ENCODE measurements around the gene ARPP21. TPM values are rescaled to one million over a fixed set of nuclear protein-coding genes. Genes with fewer than 3 reads are reported as not detected.
"Not testable (repeated sequence)": the region's sequence is repeated elsewhere in the genome, so short reads cannot be mapped to it uniquely, and the experiment has no call there.

ARPP21 gene
- polyA plus RNA-seq, 1 of the 3 experiments (the other 2 are of a cell fraction) = 1.6 TPM

GRCh38 chr3:35814531-35814930 lies 175.2 kb downstream of the ARPP21 start:
- TF ChIP-seq RCOR1 (IDR thresholded peaks at IDR 0.05; ENCODE audit: low read length) (no peak), MXI1 (IDR thresholded peaks at IDR 0.05; ENCODE audit: low read depth, low read length) (no peak), EP300 (IDR thresholded peaks at IDR 0.05; ENCODE audit: borderline replicate concordance in 1 of 2, low read depth in 1 of 2, low read length in 1 of 2) (no peak), TCF12 (IDR thresholded peaks at IDR 0.05) (no peak), NRF1 (IDR thresholded peaks at IDR 0.05; ENCODE audit: low read depth, low read length) (no peak), RXRA (IDR thresholded peaks at IDR 0.05; ENCODE audit: borderline replicate concordance, low read depth) (no peak), GATA2 (CRISPR knock-in tag; IDR thresholded peaks at IDR 0.05) (no peak), MAX (IDR thresholded peaks at IDR 0.05; ENCODE audit: low read depth) (no peak), SMC3 (IDR thresholded peaks at IDR 0.05; ENCODE audit: low read depth, low read length) (no peak), PBX3 (IDR thresholded peaks at IDR 0.05) (no peak), FOXJ3 (CRISPR knock-in tag; IDR thresholded peaks at IDR 0.05) (no peak), NFIC (IDR thresholded peaks at IDR 0.05; ENCODE audit: borderline replicate concordance) (no peak), YY1 (IDR thresholded peaks at IDR 0.05; ENCODE audit: low read depth) (no peak)
- TF ChIP-seq, protein P1, sequence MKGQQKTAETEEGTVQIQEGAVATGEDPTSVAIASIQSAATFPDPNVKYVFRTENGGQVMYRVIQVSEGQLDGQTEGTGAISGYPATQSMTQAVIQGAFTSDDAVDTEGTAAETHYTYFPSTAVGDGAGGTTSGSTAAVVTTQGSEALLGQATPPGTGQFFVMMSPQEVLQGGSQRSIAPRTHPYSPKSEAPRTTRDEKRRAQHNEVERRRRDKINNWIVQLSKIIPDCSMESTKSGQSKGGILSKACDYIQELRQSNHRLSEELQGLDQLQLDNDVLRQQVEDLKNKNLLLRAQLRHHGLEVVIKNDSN (IDR thresholded peaks at IDR 0.05; ENCODE audit: borderline replicate concordance, low read depth) = no peak
- TF ChIP-seq, protein P2, sequence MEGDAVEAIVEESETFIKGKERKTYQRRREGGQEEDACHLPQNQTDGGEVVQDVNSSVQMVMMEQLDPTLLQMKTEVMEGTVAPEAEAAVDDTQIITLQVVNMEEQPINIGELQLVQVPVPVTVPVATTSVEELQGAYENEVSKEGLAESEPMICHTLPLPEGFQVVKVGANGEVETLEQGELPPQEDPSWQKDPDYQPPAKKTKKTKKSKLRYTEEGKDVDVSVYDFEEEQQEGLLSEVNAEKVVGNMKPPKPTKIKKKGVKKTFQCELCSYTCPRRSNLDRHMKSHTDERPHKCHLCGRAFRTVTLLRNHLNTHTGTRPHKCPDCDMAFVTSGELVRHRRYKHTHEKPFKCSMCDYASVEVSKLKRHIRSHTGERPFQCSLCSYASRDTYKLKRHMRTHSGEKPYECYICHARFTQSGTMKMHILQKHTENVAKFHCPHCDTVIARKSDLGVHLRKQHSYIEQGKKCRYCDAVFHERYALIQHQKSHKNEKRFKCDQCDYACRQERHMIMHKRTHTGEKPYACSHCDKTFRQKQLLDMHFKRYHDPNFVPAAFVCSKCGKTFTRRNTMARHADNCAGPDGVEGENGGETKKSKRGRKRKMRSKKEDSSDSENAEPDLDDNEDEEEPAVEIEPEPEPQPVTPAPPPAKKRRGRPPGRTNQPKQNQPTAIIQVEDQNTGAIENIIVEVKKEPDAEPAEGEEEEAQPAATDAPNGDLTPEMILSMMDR (IDR thresholded peaks at IDR 0.05) = no peak
- TF ChIP-seq, protein P3, sequence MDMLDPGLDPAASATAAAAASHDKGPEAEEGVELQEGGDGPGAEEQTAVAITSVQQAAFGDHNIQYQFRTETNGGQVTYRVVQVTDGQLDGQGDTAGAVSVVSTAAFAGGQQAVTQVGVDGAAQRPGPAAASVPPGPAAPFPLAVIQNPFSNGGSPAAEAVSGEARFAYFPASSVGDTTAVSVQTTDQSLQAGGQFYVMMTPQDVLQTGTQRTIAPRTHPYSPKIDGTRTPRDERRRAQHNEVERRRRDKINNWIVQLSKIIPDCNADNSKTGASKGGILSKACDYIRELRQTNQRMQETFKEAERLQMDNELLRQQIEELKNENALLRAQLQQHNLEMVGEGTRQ (IDR thresholded peaks at IDR 0.05; ENCODE audit: borderline replicate concordance, low read depth, low read length) = no peak
- Histone ChIP-seq H2AFZ (ENCODE audit: low read depth) (no peak overlapping the region), H3K9me2 (no peaks in the 10 kb centered on the region), H3K9me3 (no peaks in the 10 kb centered on the region; the same call in 1 of the 2 replicates), H3K9ac (no peak overlapping the region), H4K20me1 (ENCODE audit: insufficient read depth) (no peaks in the 10 kb centered on the region), H3K36me3 (replicated peaks in 1 of 2; ENCODE audit: control insufficient read depth in 1 of 2, insufficient read depth in 2 of 2, low read length in 1 of 2) (no peaks in the 10 kb centered on the region), H3K4me2 (no peak overlapping the region), H3K4me3 (ENCODE audit: low read depth in 2 of 2, low read length in 1 of 2) (no peak overlapping the region), H3K79me2 (ENCODE audit: insufficient read depth) (no peaks in the 10 kb centered on the region), H3K27me3 (ENCODE audit: insufficient read depth) (no peaks in the 10 kb centered on the region), H3K4me1 (ENCODE audit: control insufficient read depth in 1 of 2, insufficient read depth in 2 of 2, low read depth in 1 of 2, low read length in 1 of 2) (no peaks in the 10 kb centered on the region; a peak in 1 of 4 replicates), H3K27ac (ENCODE audit: low read depth in 2 of 2, low read length in 1 of 2) (no peak overlapping the region), H3F3A (replicated peaks; ENCODE audit: insufficient read depth) (no peaks in the 10 kb centered on the region)
- ChIA-PET POLR2A (no interaction called here), CTCF (no interaction called here)
- 68% methylated on average over 4 of the region's 4 CpGs for WGBS (ENCODE audit: low lambda C conversion rate)
- DNase-seq = no peak

- H3K4me2 ChIP-seq; H3K9me3 ChIP-seq; H3K9ac ChIP-seq; H3K27ac ChIP-seq (ENCODE audit: low read depth in 2 of 2, low read length in 1 of 2); POLR2A ChIA-PET; H4K20me1 ChIP-seq (ENCODE audit: insufficient read depth); H3K36me3 ChIP-seq (replicated peaks in 1 of 2; ENCODE audit: control insufficient read depth in 1 of 2, insufficient read depth in 2 of 2, low read length in 1 of 2); H3K9me2 ChIP-seq; H3K4me1 ChIP-seq (ENCODE audit: control insufficient read depth in 1 of 2, insufficient read depth in 2 of 2, low read depth in 1 of 2, low read length in 1 of 2); H3K79me2 ChIP-seq (ENCODE audit: insufficient read depth); H3F3A ChIP-seq (replicated peaks; ENCODE audit: insufficient read depth); H3K4me3 ChIP-seq (ENCODE audit: low read depth in 2 of 2, low read length in 1 of 2); CTCF ChIA-PET; H3K27me3 ChIP-seq (ENCODE audit: insufficient read depth); DNase-seq; H2AFZ ChIP-seq (ENCODE audit: low read depth): not testable (repeated sequence)
Measured at GRCh38 chr3:35815796-35816195, 176.5 kb downstream of the ARPP21 start.

All from SK-N-SH (cell line).